Activated B cell treated with CpG ODN at 0.5 μM for 24 hours (primary cell): Measurements from ENCODE around the gene PARP12. TPM values are rescaled to one million over a fixed set of nuclear protein-coding genes. Genes with fewer than 3 reads are reported as not detected.

Experiments used
- ATAC-seq: fragments of 200-7000 bp; cut with Tn5 transposase; one replicate; pipeline ENCODE4 v1.10.0; 2021; ENCODE audit warnings: low read depth, mild to moderate bottlenecking, moderate library complexity
- CTCF ChIA-PET: fragments of 350-600 bp; sonication (Branson Sonifier 250); formaldehyde crosslinking; loops from one replicate; lab custom pipeline; 2021; ENCODE audit warnings: antibody characterized with exemption; lab: Charles Lee
- POLR2A ChIA-PET: fragments of 350-600 bp; sonication (Branson Sonifier 250); formaldehyde crosslinking; loops from one replicate; lab custom pipeline; 2021; ENCODE audit warnings: antibody characterized with exemption; lab: Charles Lee
- DNase-seq: peaks from one replicate; pipeline ENCODE4 v3.0.0; 2022
- H3K27ac Mint-ChIP-seq: one replicate; pipeline ENCODE4 v1.8.0; 2020; ENCODE audit warnings: mixed read lengths
- H3K27me3 Mint-ChIP-seq: one replicate; pipeline ENCODE4 v1.8.0; 2021; ENCODE audit warnings: mixed read lengths
- H3K36me3 Mint-ChIP-seq: one replicate; pipeline ENCODE4 v1.8.0; 2021; ENCODE audit warnings: low read depth, mixed read lengths
- H3K4me1 Mint-ChIP-seq: one replicate; pipeline ENCODE4 v1.8.0; 2021; ENCODE audit warnings: mixed read lengths
- H3K4me3 Mint-ChIP-seq: one replicate; pipeline ENCODE4 v1.8.0; 2020; ENCODE audit warnings: mild to moderate bottlenecking, mixed read lengths
- H3K9me3 Mint-ChIP-seq: one replicate; pipeline ENCODE4 v1.8.0; 2020; ENCODE audit warnings: mixed read lengths
- CTCF ChIP-seq: fragments of 200-600 bp; IDR thresholded peaks from one replicate; pipeline ENCODE4 v1.8.0; 2022; ENCODE audit warnings: antibody characterized with exemption, mild to moderate bottlenecking
- intact Hi-C: fragments of 100-400 bp; cut with micrococcal nuclease; formaldehyde crosslinking; loops from one replicate; pipeline ENCODE4 v1.15.1; 2024
- total RNA-seq: library from RNA; stranded (reverse); gene quantifications from 2 replicates; pipeline ENCODE4 v1.2.3, GENCODE V29; 2022

The PARP12 gene
- total RNA-seq, 1 donor from 2014 or later: 128 TPM

GRCh38 chr7:140000666-140001268 lies 62.0 kb downstream of the PARP12 start:
- intact Hi-C loops: loop anchor here (5.0 kb wide), 1 partner anchor 983 kb away; no protein-coding TSS in a partner anchor
- POLR2A ChIA-PET: no interaction called here
- no peaks in the 10 kb centered on the region for H3K27me3 Mint-ChIP-seq
- CTCF ChIA-PET: interaction anchor here (0.5 to 11.0 kb wide), 4 partner anchors 14 to 399 kb away, joined by 3 to 179 read pairs (median 4); no protein-coding TSS in a partner anchor
- no peaks in the 10 kb centered on the region for H3K36me3 Mint-ChIP-seq
- DNase-seq (no peak), ATAC-seq (no peak)
- H3K4me3 Mint-ChIP-seq: no peak overlapping the region
- no peaks in the 10 kb centered on the region for H3K9me3 Mint-ChIP-seq
- TF ChIP-seq CTCF: no peak
- H3K27ac Mint-ChIP-seq: no peak overlapping the region
- H3K4me1 Mint-ChIP-seq: peaks cover 2% of the 10 kb centered on the region

GRCh38 chr7:139999516-139999915 lies 63.2 kb downstream of the PARP12 start:
- H3K4me3 Mint-ChIP-seq: no peak overlapping the region
- no peaks in the 10 kb centered on the region for H3K9me3 Mint-ChIP-seq
- no peaks in the 10 kb centered on the region for H3K27me3 Mint-ChIP-seq
- ChIA-PET POLR2A (no interaction called here), CTCF (interaction anchor here (1.2 to 11.0 kb wide), 3 partner anchors 355 to 500 kb away, joined by 3 to 179 read pairs (median 4); no protein-coding TSS in a partner anchor)
- H3K36me3 Mint-ChIP-seq: no peaks in the 10 kb centered on the region
- DNase-seq (no peak), ATAC-seq (no peak)
- intact Hi-C loops: no loop called here
- no peak for TF ChIP-seq CTCF
- no peak overlapping the region for H3K27ac Mint-ChIP-seq
- peaks cover 2% of the 10 kb centered on the region for H3K4me1 Mint-ChIP-seq

GRCh38 chr7:139998572-139998971 lies 64.2 kb downstream of the PARP12 start:
- no peak for TF ChIP-seq CTCF
- CTCF ChIA-PET: interaction anchor here (1.2 to 11.0 kb wide), 3 partner anchors 354 to 499 kb away, joined by 3 to 179 read pairs (median 4); no protein-coding TSS in a partner anchor
- no peak overlapping the region for H3K27ac Mint-ChIP-seq
- no peaks in the 10 kb centered on the region for H3K27me3 Mint-ChIP-seq
- H3K4me1 Mint-ChIP-seq: no peaks in the 10 kb centered on the region
- intact Hi-C loops: no loop called here
- DNase-seq (no peak), ATAC-seq (no peak)
- POLR2A ChIA-PET: no interaction called here
- H3K9me3 Mint-ChIP-seq: no peaks in the 10 kb centered on the region
- no peaks in the 10 kb centered on the region for H3K36me3 Mint-ChIP-seq
- no peak overlapping the region for H3K4me3 Mint-ChIP-seq

GRCh38 chr7:139995017-139995915 lies 67.5 kb downstream of the PARP12 start:
- TF ChIP-seq CTCF: no peak
- Mint-ChIP-seq H3K27me3 (no peaks in the 10 kb centered on the region), H3K9me3 (no peaks in the 10 kb centered on the region), H3K36me3 (no peaks in the 10 kb centered on the region), H3K4me1 (peaks cover 4% of the 10 kb centered on the region), H3K4me3 (no peak overlapping the region), H3K27ac (no peak overlapping the region)
- DNase-seq (no peak), ATAC-seq (no peak)
- ChIA-PET CTCF (interaction anchor here (1.3 kb wide), 1 partner anchor 350 kb away, joined by 4 read pairs; no protein-coding TSS in a partner anchor), POLR2A (no interaction called here)
- intact Hi-C loops: no loop called here

GRCh38 chr7:139994356-139994755 lies 68.4 kb downstream of the PARP12 start:
- no peak overlapping the region for H3K27ac Mint-ChIP-seq
- H3K36me3 Mint-ChIP-seq: no peaks in the 10 kb centered on the region
- TF ChIP-seq CTCF: no peak
- no peak overlapping the region for H3K4me3 Mint-ChIP-seq
- no peaks in the 10 kb centered on the region for H3K27me3 Mint-ChIP-seq
- intact Hi-C loops: no loop called here
- no peaks in the 10 kb centered on the region for H3K9me3 Mint-ChIP-seq
- DNase-seq: no peak
- H3K4me1 Mint-ChIP-seq: peaks cover 13% of the 10 kb centered on the region
- POLR2A ChIA-PET: no interaction called here
- ATAC-seq: no peak
- CTCF ChIA-PET: interaction anchor here (1.3 kb wide), 1 partner anchor 349 kb away, joined by 4 read pairs; no protein-coding TSS in a partner anchor
